SK-MEL-5 (cell line): ENCODE results near the gene H1-8. TPM values are rescaled to one million over a fixed set of nuclear protein-coding genes. Genes with fewer than 3 reads are reported as not detected.

Experiments used
- DNase-seq: peaks from one replicate; pipeline ENCODE4 v3.0.0-alpha.2; 2016; ENCODE audit warnings: low read depth, low spot score
- in situ Hi-C: cut with HindIII; loops from 2 replicates; pipeline ENCODE4 v1.10.0; 2016; ENCODE audit warnings: low sequenced_read_pairs, high pct_unique_total_duplicates, low pct_unique_long_range_greater_than_20kb
- total RNA-seq: library from RNA; depleted of rRNA; stranded (reverse); fragments of >200 nt; shearing (Covaris generic); gene quantifications from 2 replicates; pipeline ENCODE4 v1.2.3, GENCODE V29; 2014

H1-8 gene
- total RNA-seq, 1 experiment from 2014 or later, result not detected

DNA sequence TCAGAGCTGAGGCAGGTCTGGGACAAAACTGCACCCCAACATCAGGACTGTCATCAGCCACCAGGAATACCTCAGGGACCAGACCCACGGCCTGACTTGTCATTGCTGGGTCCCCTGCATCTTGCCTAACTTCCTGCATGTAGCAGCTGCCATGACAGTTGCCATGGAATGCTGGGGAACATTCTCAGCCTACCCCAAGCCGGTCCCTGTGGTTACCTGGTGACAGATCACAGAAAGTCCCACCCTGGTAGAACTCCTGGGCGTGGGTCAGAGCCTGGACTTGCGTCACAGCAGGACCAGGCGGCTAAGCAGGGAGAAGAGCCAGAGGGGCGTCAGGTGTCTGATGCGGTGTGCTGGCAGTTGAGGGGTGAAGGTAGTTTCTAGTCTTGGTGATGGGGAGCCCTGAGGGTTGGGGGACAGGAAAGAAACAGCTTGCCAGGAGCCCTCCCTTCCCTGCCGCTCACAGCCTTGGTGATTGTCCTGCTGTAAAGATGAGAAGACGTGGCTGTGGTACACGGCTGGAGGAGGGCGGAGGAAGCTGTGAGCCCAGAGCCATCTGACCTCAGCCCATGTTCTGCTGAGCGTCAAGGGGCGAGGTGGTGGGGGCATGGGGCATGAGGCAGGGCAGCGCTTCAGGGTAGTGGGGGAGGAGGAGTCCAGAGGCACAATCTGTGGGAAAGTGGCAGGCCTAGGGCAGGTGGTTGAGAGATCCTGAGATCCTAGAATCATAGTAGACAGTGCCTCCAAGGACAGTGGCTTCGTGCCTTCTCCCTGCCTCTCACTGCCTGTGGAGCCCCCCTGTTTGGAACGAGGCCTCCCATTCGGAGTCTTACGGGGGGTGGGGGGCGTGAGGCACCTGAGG is 5.4 kb downstream of the H1-8 start:
- DNase-seq, result no peak
- in situ Hi-C loops, result no loop called here

DNA sequence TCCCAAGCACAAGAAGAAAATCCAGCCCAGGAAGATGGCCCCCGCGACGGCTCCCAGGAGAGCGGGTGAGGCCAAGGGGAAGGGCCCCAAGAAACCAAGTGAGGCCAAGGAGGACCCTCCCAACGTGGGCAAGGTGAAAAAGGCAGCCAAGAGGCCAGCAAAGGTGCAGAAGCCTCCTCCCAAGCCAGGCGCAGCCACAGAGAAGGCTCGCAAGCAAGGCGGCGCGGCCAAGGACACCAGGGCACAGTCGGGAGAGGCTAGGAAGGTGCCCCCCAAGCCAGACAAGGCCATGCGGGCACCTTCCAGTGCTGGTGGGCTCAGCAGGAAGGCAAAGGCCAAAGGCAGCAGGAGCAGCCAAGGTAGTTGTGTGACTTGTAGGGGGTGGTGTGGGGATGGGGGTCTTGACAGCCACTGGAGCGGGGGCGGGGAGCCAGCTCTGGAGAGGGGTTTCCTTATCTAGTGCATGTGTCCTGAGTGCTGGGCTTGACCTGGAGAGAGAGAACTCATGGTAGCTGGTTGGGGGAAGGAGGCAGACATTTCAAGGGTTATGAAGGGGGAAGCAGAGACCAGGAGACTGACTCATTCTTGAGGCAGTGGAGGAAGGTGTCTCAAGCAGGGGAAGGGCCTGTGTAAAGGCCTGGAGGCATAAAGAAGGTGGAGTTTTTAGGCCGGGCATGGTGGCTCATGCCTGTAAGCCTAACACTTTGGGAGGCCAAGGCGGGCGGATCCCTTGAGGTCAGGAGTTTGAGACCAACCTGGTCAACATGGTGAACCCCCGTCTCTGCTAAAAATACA is 6.2 kb downstream of the H1-8 start:
- DNase-seq, result no peak
- in situ Hi-C loops, result no loop called here

DNA sequence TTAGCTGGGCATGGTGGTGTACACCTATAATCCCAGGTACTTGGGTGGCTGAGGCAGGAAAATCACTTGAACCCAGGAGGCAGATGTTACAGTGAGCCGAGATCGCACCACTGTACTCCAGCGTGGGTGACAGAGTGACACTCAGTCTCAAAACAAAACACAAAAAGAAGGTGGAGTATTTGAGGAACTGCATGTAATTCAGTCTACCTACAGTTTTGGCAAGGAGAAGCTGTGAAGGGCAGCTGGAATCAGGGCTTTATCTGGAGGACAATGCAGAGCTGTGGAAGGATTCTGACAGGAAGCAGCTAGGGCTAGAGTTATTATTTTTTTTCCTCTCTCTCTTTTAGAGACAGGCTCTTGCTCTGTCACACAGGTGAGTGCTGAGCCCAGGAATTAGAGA is 6.8 kb downstream of the H1-8 start:
- DNase-seq, result no peak
- in situ Hi-C loops, result no loop called here

DNA sequence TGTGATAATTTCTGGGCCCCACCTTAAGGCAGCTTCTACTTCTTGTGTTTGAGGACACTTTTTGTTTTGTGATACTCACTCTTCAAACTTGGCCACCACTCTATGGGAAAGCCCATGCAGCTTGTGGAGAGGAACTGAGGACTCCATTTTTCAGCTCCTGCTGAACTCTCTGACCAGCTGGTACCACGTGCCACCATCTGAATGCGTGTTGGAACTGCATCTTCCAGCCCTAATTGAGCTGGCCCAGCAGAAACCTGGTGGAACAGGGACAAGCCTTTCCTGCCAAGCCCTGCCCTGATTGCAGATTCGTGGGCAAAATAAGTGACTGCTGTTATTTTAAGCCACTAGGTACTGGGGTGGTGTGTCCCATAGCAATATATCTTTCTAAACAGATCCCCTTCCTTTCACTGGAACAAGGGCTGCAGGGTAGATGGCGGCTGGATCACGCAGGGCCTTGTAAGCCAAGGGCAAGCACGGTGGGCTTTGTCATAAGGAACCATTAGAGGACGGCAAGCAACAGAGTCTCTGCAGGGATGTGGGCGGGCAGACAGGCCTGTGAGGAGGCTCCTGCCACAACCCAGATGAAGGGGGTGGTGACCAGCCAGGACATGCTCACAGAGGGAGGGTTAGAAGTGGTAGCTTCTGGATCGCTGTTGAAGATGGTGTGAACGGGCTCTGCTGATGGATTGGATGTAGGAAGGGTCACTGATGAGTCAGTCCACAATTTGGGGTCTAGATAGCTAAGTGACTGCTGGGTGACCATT is 9.5 kb downstream of the H1-8 start:
- no peak for DNase-seq
- in situ Hi-C loops, result no loop called here

DNA sequence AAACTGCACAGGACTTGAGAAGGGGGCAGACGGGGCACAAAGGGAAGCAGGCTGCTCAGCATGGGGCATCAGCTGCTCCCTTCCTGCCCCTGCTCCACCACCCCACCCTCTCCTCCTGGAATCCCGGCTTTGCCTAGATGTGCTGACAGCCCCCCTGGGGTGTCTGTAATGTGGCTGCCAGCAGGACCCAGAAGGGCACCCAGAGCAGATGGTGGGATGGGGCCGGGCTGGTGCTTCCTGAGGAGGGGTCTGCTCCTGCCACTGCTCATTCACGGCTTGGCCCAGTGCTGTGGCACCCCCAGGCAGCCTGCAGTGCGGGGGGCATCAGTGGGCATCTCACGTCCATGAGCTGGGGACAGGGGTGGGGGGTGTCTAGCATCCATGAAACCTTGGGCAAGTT is 10.2 kb downstream of the H1-8 start:
- DNase-seq, result no peak
- in situ Hi-C loops, result no loop called here

DNA sequence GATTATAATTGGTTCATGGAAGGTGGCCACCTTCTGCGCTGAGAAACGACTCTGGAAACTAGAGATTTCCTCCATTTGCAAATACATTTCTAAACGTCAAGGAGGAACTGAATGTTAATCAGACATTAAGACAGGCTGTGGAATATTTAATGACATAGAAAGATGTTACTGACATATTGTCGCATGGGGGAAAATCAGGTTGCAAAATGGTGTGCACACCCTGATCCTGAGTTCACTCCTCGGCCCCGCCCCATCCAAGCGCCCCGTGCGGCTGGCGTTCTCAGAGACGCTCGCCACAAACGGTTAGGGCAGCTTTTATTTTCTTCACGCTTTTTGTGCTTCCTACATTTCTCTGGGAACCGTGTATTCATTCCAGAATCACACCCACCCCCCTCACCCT is 10.7 kb downstream of the H1-8 start:
- no peak for DNase-seq
- in situ Hi-C loops, result no loop called here

DNA sequence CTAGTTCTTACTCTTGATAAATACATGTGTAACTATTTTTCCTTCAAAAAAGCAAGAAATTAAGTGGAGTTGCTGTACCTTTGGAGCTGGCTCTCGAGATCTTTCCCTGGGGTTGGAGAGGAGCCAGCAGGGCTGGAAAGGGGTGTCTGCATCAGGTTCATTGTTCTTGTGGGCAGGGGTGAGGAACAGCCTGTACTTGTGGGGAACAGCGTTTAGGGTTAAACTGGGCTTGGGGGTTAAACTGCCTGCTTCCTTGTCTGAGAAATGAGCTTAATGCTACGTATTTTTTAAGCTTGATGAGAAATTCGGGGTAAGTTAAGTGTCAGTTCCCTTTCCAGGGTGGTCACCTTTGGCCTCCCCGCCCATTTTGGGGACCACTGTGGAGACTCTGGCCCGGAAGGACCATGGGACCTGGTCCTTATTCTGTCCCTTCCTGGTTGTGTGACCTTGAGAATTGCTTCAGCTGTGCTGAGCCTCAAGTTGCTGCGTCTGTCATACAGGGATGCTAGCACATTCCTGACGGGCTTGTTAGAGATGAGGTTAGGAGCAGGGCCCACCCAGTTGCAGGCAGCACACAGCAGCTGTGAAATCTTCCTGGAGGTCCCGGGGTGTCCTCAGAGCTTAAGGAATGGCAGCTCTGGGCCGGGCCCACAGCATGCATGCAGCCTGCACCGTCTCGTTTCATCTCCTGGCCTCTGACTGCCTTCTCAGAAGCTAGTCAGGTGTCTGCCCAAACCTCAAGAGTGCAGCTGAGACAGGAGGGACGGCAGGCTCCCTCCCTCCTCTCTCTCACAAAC is 11.6 kb downstream of the H1-8 start:
- in situ Hi-C loops, result no loop called here
- no peak for DNase-seq

DNA sequence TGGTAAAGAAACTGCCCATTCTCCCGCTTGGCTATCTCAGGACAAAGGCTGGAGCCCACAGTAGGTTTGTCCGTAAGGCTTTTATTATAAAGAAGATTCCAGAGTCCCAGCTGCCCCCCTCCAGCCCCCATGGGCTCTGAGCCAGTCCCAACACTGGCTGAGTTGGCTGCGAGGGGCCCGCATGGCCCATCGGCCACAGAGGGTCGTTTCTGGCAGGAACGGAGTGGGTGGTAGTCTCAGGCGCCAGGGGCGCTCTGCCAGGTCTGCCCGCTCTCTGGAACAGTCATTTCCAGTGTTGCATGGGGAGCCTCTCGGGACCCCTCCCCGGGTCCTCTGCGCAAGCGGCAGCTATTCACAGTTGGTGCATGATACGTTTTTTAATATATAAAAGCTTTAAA is 12.2 kb downstream of the H1-8 start:
- no peak for DNase-seq
- in situ Hi-C loops, result no loop called here

DNA sequence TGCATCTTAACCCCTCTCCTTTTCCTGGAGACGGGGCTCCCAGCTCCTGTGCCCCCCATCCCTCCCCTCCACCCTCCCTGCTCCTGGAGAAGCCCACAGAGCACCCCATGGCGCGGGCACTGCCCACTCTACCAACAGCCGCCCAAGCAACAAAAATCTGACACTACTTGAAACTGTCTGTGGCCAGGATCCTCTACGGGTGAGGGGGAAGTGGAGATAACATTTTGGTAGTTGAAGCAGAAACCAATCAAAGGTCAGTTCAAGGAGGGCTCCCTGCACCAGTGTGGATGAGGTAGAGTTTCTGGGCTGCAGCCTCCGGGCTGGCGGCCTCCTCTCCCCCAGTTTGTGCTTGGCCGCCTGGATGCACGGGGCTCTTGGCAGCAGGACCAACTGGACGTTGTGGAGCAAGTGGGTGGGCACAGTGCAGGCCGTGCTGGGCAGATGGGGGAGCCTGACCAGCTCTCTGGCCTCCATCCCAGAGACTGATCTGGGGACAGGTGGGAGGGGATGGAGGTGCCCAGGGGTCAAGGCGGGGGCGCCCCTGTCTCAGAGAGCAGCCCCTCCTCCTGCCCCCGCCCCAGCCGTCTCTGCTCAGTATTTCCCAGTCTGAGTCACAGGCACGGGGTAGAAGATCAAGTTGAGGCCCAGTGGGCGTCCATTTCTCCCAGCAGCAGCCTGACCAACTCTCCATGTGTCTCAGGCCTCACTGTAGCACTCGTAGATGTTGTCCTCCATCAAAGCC is 12.8 kb downstream of the H1-8 start:
- DNase-seq, result no peak
- in situ Hi-C loops, result no loop called here

DNA sequence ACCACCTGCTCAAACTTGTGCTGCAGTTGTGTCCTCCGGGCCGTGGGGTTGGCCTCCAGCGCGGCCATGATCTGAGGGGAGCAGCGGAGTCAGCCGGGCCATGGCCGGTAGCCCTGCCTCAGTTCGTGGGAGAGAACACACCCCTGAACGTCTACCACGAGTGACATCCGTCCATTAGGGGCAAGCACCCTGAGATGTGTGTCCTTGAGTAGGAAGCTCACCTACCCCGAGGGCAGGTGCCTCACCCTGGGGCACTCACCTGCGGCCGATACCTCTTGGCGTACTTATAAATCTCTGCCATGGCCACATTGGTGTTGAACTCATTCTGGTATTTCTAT is 13.4 kb downstream of the H1-8 start:
- DNase-seq, result no peak
- in situ Hi-C loops, result no loop called here

DNA sequence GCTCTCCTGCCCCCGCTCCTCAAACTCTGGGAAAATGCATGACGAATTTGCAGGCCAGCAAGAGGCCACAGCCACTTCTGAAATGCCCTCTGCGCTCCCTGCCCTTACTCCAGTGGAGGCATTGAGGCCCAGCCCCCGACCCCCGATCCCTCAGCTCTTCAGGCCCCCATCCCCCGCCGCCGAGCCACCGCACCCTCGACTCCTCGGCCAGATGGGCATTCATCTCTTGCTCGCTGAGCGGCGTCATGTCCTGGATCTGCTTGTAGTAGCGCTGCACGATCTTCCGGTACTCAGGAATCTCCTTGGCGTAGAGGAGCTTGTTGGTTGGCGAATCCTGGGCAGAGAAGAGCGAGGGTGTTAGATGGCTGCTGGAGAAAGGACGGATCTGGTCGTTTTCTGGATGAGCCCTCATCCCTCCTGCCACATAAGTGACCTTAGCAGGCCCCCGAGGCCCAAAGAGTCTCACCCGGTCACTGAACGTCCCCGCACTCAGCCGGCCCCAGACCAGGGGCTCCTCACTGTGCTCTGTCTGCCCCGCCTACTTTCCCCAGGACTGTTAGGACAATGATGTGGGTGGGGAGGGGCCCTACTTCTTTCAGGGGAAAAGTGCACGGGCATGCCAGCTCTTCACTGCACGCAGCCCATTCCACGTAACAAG is 14.0 kb downstream of the H1-8 start:
- DNase-seq, result no peak
- in situ Hi-C loops, result no loop called here

DNA sequence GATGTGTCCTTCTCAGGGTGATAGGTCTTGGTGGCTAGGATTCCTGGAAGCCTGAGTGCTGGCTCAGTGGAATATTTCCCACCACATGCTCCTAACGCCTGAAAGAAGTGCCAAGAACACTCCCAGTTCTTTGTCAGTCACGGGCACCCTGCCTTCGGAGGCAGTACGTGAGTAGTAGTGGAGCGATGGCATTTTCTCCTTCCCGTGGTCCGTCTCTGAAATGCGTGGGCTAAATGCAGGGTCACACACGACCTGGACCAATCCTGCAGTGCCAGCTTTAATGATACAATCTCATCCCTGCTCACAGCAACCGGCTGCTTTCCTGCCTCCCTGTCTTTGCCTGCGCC is 14.5 kb downstream of the H1-8 start:
- in situ Hi-C loops, result no loop called here
- DNase-seq, result no peak

DNA sequence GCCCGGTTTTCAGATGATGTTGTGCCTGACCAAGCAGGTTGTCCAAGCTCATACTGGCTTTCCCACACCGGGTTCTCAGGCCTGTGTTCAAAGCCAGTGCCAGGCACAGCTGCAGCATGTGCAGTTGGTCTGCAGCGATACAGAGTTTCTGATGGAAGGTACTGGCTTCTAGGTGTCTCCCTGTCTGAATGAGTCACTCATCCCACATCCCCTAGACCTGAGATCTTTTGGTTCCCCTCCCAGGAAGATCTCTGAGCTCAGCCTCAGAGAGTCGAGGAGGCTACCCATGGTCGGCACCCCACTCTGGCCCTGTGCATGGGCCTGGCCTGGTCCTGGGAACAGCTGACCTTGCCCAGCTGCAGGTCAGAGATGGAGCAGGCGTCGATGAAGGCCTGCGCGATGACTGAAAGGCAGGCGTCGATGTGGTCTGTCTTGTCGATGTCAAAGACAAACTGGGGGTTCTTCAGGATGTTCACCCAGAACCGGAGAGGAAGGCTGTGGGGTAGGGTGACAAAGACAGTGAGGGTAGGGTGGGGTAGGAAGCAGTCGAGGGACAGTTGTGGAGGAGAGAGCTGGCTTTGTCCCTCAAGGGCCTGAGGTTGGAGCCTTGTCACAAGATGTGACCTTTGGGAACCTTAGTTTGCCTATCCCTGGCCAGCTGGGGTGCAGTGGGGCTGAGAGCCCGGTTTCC is 15.3 kb downstream of the H1-8 start:
- in situ Hi-C loops, result no loop called here
- DNase-seq, result no peak

DNA sequence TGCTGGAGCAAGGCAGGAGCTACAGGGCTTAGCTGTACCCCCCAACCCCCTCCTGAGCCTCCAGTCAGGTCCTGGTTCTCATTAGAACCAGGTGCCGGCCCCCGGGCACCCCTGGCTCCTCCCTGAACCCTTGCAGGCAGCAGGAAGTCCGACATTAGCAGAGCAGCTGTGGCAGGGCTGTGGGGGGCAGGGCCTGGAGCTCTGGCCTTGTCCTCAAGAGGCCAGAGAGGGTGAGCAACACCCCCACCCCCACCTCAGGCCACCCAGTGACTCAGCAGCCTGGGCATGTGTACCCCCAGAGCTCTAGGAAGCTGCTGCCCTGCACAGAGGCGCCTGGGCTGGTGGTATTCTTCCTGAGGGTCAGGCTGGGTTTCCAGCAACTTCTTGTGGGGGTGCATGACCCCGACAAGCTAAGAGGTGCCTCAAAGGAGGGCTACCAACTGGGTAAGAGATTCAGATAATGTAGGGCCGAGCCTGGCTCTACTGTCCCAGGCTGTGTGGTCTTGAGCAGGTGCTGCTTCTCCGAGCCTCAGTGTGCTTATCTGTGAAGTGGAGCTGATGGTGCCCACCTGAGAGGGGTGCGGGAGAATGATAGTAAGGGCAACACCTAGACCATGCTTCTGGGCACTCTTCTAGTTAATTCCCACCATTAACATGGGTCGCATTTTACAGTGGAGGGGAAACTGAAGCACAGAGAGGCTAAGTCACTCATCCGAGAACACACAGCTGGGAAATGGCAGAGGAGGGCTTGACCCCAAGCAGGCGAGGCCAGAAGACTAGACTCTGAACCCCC is 16.0 kb downstream of the H1-8 start:
- in situ Hi-C loops, result no loop called here
- no peak for DNase-seq

DNA sequence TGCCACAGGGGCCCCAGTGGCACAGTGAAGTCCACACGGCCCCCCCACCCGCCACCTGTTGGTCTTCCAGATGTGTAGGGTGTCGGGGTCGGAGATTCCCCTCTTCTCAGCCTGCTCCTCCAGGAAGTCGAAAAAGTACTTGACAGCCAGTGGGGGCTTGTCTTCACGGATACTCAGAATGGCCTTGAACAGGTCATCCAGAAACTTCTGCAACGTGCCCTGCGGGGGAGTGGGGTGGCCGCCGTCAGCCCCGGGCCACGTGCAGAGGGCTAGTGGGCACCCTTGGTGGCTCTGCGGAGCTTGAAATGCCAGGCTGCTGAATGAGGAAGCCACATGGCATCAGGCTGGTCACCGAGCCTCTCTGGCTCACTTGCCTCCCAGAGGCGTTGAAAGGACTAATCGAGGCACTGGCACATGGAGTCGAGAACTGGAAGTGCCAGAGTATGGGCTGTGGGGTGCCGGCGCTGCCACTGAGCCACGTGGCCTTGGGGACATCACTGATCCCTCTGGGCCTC is 16.6 kb downstream of the H1-8 start:
- no peak for DNase-seq
- in situ Hi-C loops, result no loop called here
